Glutamatergic neuron (in vitro differentiated cells): ENCODE results near the gene ADCY5. TPM values are rescaled to one million over a fixed set of nuclear protein-coding genes. Genes with fewer than 3 reads are reported as not detected.

Experiments used
- DNase-seq: peaks from one replicate; pipeline ENCODE4 v3.0.0; 2022
- H3K27ac Mint-ChIP-seq: one replicate; pipeline ENCODE4 v1.8.0; 2020; ENCODE audit warnings: mild to moderate bottlenecking, mixed read lengths, inconsistent platforms; ENCODE audit not compliant: unreplicated experiment
- H3K27me3 Mint-ChIP-seq: one replicate; pipeline ENCODE4 v1.8.0; 2020; ENCODE audit warnings: mild to moderate bottlenecking, moderate library complexity, mixed read lengths, inconsistent platforms; ENCODE audit not compliant: unreplicated experiment
- H3K36me3 Mint-ChIP-seq: one replicate; pipeline ENCODE4 v1.8.0; 2020; ENCODE audit warnings: mild to moderate bottlenecking, mixed read lengths, inconsistent platforms; ENCODE audit not compliant: unreplicated experiment
- H3K4me1 Mint-ChIP-seq: one replicate; pipeline ENCODE4 v1.8.0; 2020; ENCODE audit warnings: mild to moderate bottlenecking, low read depth, mixed read lengths, inconsistent platforms; ENCODE audit not compliant: unreplicated experiment
- H3K4me3 Mint-ChIP-seq: one replicate; pipeline ENCODE4 v1.8.0; 2020; ENCODE audit warnings: mild to moderate bottlenecking, mixed read lengths, inconsistent platforms; ENCODE audit not compliant: unreplicated experiment
- H3K9me3 Mint-ChIP-seq: one replicate; pipeline ENCODE4 v1.8.0; 2020; ENCODE audit warnings: mild to moderate bottlenecking, moderate library complexity, mixed read lengths, inconsistent platforms; ENCODE audit not compliant: unreplicated experiment
- total RNA-seq: library from RNA; stranded (reverse); fragmentation: NEBNext Ultra II Directional; extraction: Animal tissue kit (Norgen Biotek cat#: 25700); gene quantifications from one replicate; pipeline ENCODE4 v1.2.1, GENCODE V29; 2021; ENCODE audit not compliant: unreplicated experiment
- TF ChIP-seq, protein P1 (sequence below): fragments of 200-600 bp; sonication (generic); IDR thresholded peaks from one replicate; pipeline ENCODE4 v1.5.0; 2021; ENCODE audit not compliant: partially characterized antibody, unreplicated experiment

Gene ADCY5
- total RNA-seq, 1 donor from 2014 or later = 2.1 TPM

DNA sequence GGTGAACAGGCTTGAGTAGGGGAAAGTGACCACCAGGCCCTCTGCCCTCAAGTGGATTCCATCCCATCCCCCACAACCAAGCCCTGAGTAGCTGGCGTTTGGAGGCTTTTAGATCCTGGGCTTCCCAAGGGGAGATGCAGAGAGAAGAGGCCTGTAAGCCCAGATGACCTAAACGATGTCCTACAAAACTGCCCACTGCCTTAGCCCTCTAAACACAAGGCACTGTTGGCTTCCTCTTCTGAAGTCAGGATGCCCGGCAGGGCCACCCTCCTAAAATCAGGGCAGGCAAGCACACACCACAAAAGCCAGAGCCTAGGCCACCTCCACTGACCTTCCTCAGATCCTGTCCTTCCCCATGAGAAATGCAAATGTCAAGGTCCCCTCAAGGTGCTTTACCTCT, 68.6 kb downstream of the ADCY5 start:
- no peak overlapping the region for H3K27ac Mint-ChIP-seq
- peaks cover 18% of the 10 kb centered on the region for H3K4me1 Mint-ChIP-seq
- no peak for DNase-seq
- H3K27me3 Mint-ChIP-seq = peaks cover 10% of the 10 kb centered on the region
- no peak overlapping the region for H3K4me3 Mint-ChIP-seq
- peaks cover 3% of the 10 kb centered on the region for H3K9me3 Mint-ChIP-seq
- no peaks in the 10 kb centered on the region for H3K36me3 Mint-ChIP-seq
- TF ChIP-seq, protein P1, sequence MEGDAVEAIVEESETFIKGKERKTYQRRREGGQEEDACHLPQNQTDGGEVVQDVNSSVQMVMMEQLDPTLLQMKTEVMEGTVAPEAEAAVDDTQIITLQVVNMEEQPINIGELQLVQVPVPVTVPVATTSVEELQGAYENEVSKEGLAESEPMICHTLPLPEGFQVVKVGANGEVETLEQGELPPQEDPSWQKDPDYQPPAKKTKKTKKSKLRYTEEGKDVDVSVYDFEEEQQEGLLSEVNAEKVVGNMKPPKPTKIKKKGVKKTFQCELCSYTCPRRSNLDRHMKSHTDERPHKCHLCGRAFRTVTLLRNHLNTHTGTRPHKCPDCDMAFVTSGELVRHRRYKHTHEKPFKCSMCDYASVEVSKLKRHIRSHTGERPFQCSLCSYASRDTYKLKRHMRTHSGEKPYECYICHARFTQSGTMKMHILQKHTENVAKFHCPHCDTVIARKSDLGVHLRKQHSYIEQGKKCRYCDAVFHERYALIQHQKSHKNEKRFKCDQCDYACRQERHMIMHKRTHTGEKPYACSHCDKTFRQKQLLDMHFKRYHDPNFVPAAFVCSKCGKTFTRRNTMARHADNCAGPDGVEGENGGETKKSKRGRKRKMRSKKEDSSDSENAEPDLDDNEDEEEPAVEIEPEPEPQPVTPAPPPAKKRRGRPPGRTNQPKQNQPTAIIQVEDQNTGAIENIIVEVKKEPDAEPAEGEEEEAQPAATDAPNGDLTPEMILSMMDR = no peak

- H3K36me3 Mint-ChIP-seq = no peaks in the 10 kb centered on the region
- TF ChIP-seq, protein P1 = no peak
- H3K9me3 Mint-ChIP-seq = peaks cover 6% of the 10 kb centered on the region
- no peak overlapping the region for H3K4me3 Mint-ChIP-seq
- DNase-seq = no peak
- H3K27me3 Mint-ChIP-seq = peaks cover 10% of the 10 kb centered on the region
- H3K27ac Mint-ChIP-seq = no peak overlapping the region
- H3K4me1 Mint-ChIP-seq = peaks cover 19% of the 10 kb centered on the region
Measured at GRCh38 chr3:123379041-123379830, 69.7 kb downstream of the ADCY5 start.

DNA sequence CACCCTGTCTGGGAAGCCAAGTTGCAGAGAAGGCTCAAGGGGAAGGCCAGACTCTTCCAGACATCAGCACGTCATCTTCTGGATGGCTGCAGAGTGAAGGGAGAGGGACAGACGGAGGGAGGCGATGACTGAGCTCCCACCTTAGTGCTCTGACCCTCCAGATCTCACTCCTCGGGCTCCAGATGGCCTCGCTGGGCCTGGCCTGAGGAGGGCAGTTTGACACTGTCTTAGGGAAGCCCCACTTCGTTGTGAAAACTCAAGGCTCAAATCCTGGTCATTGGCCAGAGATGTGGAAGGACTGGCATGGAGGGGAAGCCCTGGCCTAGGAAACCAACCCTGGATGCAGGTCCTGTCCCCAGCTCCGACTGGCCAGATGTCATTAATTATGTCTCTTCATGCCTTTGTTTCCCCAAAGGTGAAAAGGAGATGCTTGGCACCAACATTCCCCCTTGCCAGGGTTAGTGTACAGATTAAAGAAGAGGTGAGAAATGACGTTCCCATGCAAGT, 70.4 kb downstream of the ADCY5 start:
- Mint-ChIP-seq H3K27me3 (peaks cover 9% of the 10 kb centered on the region), H3K4me1 (peaks cover 12% of the 10 kb centered on the region), H3K27ac (no peak overlapping the region), H3K36me3 (no peaks in the 10 kb centered on the region), H3K4me3 (no peak overlapping the region), H3K9me3 (peaks cover 9% of the 10 kb centered on the region)
- TF ChIP-seq, protein P1 = no peak
- DNase-seq = no peak

DNA sequence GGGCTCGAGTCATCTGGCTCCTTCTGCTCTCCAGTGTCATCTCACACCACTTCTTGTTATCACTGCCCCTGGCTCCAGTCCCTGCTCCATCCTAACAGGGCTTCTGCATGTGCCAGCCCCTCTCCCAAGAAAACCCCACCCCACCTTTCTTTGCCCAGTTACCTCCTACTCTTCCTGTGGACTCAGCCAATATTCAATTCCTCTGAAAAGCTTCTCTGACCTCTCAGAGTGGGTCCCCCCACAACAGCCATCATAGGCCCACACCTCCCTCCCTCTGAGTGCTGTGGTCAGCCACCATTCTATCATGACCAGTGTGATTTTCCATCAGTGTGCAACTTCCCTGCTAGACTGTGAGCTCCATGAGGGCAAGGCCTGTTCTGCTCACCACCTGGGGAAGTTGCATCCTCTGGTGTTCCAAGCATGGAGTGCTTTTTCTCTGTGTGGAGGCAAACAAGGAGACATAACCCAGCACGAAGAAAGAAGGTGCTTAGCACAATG, 71.6 kb downstream of the ADCY5 start:
- no peak for DNase-seq
- H3K4me3 Mint-ChIP-seq = no peak overlapping the region
- no peaks in the 10 kb centered on the region for H3K36me3 Mint-ChIP-seq
- peaks cover 9% of the 10 kb centered on the region for H3K4me1 Mint-ChIP-seq
- peaks cover 9% of the 10 kb centered on the region for H3K9me3 Mint-ChIP-seq
- peaks cover 9% of the 10 kb centered on the region for H3K27me3 Mint-ChIP-seq
- TF ChIP-seq, protein P1 = no peak
- H3K27ac Mint-ChIP-seq = no peak overlapping the region

- TF ChIP-seq, protein P1 = no peak
- no peak for DNase-seq
- peaks cover 9% of the 10 kb centered on the region for H3K4me1 Mint-ChIP-seq
- no peak overlapping the region for H3K27ac Mint-ChIP-seq
- H3K36me3 Mint-ChIP-seq = no peaks in the 10 kb centered on the region
- H3K27me3 Mint-ChIP-seq = peaks cover 9% of the 10 kb centered on the region
- H3K4me3 Mint-ChIP-seq = no peak overlapping the region
- H3K9me3 Mint-ChIP-seq = peaks cover 9% of the 10 kb centered on the region
Measured at GRCh38 chr3:123376451-123377242, 72.2 kb downstream of the ADCY5 start.
